ENCODE measurements around the gene MYCBPAP.

Gene MYCBPAP

GRCh38 chr17:50517504-50518383 lies 9.5 kb downstream of the MYCBPAP start:
- DNase-seq (ENCODE audit: low read depth in 3 of 3), result no peak

GRCh38 chr17:50518384-50519023 lies 10.3 kb downstream of the MYCBPAP start:
- DNase-seq (ENCODE audit: low read depth in 3 of 3), result no peak

GRCh38 chr17:50519141-50519834 lies 11.0 kb downstream of the MYCBPAP start:
- no peak for DNase-seq (ENCODE audit: low read depth in 3 of 3)

GRCh38 chr17:50520483-50520882 lies 12.2 kb downstream of the MYCBPAP start:
- DNase-seq (ENCODE audit: low read depth in 3 of 3), result no peak

GRCh38 chr17:50521514-50521913 lies 13.3 kb downstream of the MYCBPAP start:
- no peak for DNase-seq (ENCODE audit: low read depth in 3 of 3)

- no peak for DNase-seq (ENCODE audit: low read depth in 3 of 3)
Observed at GRCh38 chr17:50522766-50523165, 14.5 kb downstream of the MYCBPAP start.

- no peak for DNase-seq (ENCODE audit: low read depth in 3 of 3)
Observed at GRCh38 chr17:50523208-50523607, 15.0 kb downstream of the MYCBPAP start.

GRCh38 chr17:50524838-50525237 lies 16.6 kb downstream of the MYCBPAP start:
- no peak for DNase-seq (ENCODE audit: low read depth in 3 of 3)

- DNase-seq (ENCODE audit: low read depth in 3 of 3), result no peak
Observed at GRCh38 chr17:50527155-50527762, 19.0 kb downstream of the MYCBPAP start.

GRCh38 chr17:50527949-50528474 lies 19.8 kb downstream of the MYCBPAP start:
- no peak for DNase-seq (ENCODE audit: low read depth in 3 of 3)

- DNase-seq (ENCODE audit: low read depth in 3 of 3), result no peak
Observed at GRCh38 chr17:50529849-50530248, 21.6 kb downstream of the MYCBPAP start.

GRCh38 chr17:50531428-50532025 lies 23.3 kb downstream of the MYCBPAP start:
- no peak for DNase-seq (ENCODE audit: low read depth in 3 of 3)

GRCh38 chr17:50532452-50533024 lies 24.3 kb downstream of the MYCBPAP start, which contains the start of gene EPN3:
Gene EPN3 (plus strand): TSS chr17:50532735. CDS start chr17:50536557, 3,822 bp downstream.
- DNase-seq (ENCODE audit: low read depth in 3 of 3), result no peak

- no peak for DNase-seq (ENCODE audit: low read depth in 3 of 3)
Observed at GRCh38 chr17:50533185-50533584, 24.9 kb downstream of the MYCBPAP start.

GRCh38 chr17:50533720-50534148 lies 25.5 kb downstream of the MYCBPAP start:
- no peak for DNase-seq (ENCODE audit: low read depth in 3 of 3)

GRCh38 chr17:50534222-50534978 lies 26.2 kb downstream of the MYCBPAP start:
- peak in 2 of 3 donors; percentile 15 to 17 for DNase-seq (ENCODE audit: low read depth in 3 of 3)

GRCh38 chr17:50534979-50535326 lies 26.7 kb downstream of the MYCBPAP start:
- DNase-seq (ENCODE audit: low read depth in 3 of 3), result no peak

GRCh38 chr17:50535407-50535806 lies 27.2 kb downstream of the MYCBPAP start:
- DNase-seq (ENCODE audit: low read depth in 3 of 3), result no peak

GRCh38 chr17:50536683-50537646 lies 28.7 kb downstream of the MYCBPAP start:
- no peak for DNase-seq (ENCODE audit: low read depth in 3 of 3)

Measured in stimulated activated CD4-positive, alpha-beta T cell treated with anti-CD3 and anti-CD28 coated beads, TNF-alpha, amount 100 ng/mL, for 48 hours (primary cell).